Measurements from ENCODE around the gene RRM2.

DNA sequence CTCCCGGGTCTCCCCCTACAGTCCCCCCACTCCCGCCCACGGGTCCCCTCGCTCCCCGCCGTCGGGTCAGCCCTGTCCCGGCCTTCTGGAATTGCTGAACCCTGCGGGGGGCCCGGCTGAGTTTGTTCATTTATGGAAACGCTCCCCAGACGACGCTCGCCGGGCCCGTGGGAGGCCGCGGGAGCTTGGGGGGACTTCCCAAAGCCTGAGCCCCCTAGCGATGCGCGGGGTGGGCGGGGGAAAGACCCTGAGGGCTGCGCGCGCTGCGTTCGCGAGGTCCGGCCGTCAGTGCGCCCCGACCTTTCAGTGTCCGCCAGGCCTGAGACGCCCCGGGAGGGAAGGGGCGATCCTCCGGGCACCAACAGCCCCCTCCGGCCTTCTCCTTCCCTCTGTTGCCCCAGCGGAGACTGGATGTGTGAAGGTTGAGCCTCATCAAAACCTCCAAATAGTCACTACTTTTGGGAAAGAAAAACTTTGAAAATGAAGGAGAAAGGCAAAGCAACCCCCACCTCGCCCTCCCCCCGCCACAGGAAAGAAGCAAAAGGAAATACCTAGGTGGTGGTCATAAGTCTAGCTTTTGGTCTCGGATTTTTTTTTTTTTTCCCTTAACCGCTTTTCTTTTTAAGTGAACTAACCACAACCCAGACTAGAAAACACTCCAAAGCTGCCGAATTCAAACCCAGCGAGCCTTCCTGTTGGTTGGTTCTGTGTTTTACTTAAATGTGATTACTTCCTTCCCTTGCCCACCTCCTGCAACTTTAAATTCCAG lies 41.8 kb upstream of the RRM2 start:
- no peak for TF ChIP-seq POLR2A (IDR thresholded peaks at IDR 0.05)
- no peak for TF ChIP-seq EP300 (IDR thresholded peaks at IDR 0.05)
- TF ChIP-seq, protein P1, sequence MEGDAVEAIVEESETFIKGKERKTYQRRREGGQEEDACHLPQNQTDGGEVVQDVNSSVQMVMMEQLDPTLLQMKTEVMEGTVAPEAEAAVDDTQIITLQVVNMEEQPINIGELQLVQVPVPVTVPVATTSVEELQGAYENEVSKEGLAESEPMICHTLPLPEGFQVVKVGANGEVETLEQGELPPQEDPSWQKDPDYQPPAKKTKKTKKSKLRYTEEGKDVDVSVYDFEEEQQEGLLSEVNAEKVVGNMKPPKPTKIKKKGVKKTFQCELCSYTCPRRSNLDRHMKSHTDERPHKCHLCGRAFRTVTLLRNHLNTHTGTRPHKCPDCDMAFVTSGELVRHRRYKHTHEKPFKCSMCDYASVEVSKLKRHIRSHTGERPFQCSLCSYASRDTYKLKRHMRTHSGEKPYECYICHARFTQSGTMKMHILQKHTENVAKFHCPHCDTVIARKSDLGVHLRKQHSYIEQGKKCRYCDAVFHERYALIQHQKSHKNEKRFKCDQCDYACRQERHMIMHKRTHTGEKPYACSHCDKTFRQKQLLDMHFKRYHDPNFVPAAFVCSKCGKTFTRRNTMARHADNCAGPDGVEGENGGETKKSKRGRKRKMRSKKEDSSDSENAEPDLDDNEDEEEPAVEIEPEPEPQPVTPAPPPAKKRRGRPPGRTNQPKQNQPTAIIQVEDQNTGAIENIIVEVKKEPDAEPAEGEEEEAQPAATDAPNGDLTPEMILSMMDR (IDR thresholded peaks at IDR 0.05): no peak
- TF ChIP-seq POLR2AphosphoS5 (IDR thresholded peaks at IDR 0.05): no peak

All from stomach (tissue), 4 donors.